Ecto neural progenitor cell (in vitro differentiated cells): ENCODE results near the gene NDST3.
A peak's percentile ranks its signal among the peaks of the same experiment; 100 is the strongest.
"Not testable (repeated sequence)": the region's sequence is repeated elsewhere in the genome, so short reads cannot be mapped to it uniquely, and the experiment has no call there.

ENCODE experiments used
- DNase-seq: peaks from one replicate; pipeline ENCODE4 v3.0.0-alpha.2; 2018; ENCODE audit warnings: low spot score

Gene NDST3

GRCh38 chr4:118273642-118274041 is 239.4 kb downstream of the NDST3 start:
- DNase-seq = no peak

GRCh38 chr4:118276580-118276979 is 242.3 kb downstream of the NDST3 start:
- no peak for DNase-seq

- no peak for DNase-seq
Observed at GRCh38 chr4:118277243-118277642, 243.0 kb downstream of the NDST3 start.

- DNase-seq = peak; percentile 91
Observed at GRCh38 chr4:118278473-118279274, 244.4 kb downstream of the NDST3 start.

- DNase-seq = no peak
Observed at GRCh38 chr4:118279328-118279727, 245.0 kb downstream of the NDST3 start.

GRCh38 chr4:118279920-118280432 is 245.7 kb downstream of the NDST3 start:
- no peak for DNase-seq

GRCh38 chr4:118280501-118281218 is 246.4 kb downstream of the NDST3 start:
- DNase-seq = no peak

- DNase-seq = no peak
Observed at GRCh38 chr4:118281611-118282442, 247.5 kb downstream of the NDST3 start.

GRCh38 chr4:118282692-118283091 is 248.4 kb downstream of the NDST3 start:
- no peak for DNase-seq

GRCh38 chr4:118284169-118284568 is 249.9 kb downstream of the NDST3 start:
- no peak for DNase-seq

GRCh38 chr4:118285931-118286330 is 251.6 kb downstream of the NDST3 start:
- DNase-seq = no peak

GRCh38 chr4:118286685-118287084 is 252.4 kb downstream of the NDST3 start:
- no peak for DNase-seq

- DNase-seq = no peak
Observed at GRCh38 chr4:118287711-118288451, 253.6 kb downstream of the NDST3 start.

- DNase-seq = no peak
Observed at GRCh38 chr4:118289794-118290193, 255.5 kb downstream of the NDST3 start.

GRCh38 chr4:118290951-118291350 is 256.7 kb downstream of the NDST3 start:
- no peak for DNase-seq

- DNase-seq = no peak
Observed at GRCh38 chr4:118296729-118297128, 262.4 kb downstream of the NDST3 start.

GRCh38 chr4:118299619-118300018 is 265.3 kb downstream of the NDST3 start:
- DNase-seq = not testable (repeated sequence)

- DNase-seq = no peak
Observed at GRCh38 chr4:118307643-118308042, 273.4 kb downstream of the NDST3 start.
